Measurements from ENCODE around the gene ATAD2B. TPM values are rescaled to one million over a fixed set of nuclear protein-coding genes. Genes with fewer than 3 reads are reported as not detected.
"Not testable (repeated sequence)": the region's sequence is repeated elsewhere in the genome, so short reads cannot be mapped to it uniquely, and the experiment has no call there.

Gene ATAD2B
- total RNA-seq, 4 donors from 2014 or later = 7.3 to 18.1 (median 7.7) TPM

DNA sequence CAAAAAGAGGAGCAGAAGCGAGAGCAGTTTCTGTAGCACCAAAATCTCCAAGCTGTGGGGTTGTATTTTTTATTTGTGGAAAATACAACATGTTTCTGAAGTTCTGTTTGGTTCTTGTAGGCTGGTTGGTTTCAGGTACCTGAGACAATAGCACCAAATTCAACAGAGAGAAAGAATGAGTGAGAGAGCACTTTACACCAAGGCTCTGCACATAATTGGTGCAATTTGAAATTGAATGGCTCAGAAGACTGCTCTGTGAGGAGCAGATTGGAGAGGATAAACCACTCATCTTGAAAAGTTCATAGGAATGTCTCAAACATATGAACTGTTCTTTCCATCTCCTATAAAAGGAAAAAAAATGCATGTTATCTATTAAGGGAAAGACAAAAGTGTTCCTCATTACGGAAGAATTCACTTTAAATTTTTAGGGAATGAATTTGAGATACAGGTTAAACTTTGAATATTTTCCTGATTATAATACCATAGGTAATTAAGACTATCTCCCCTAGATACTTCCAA is 175.1 kb downstream of the ATAD2B start:
- DNase-seq (no peak), ATAC-seq (no peak)
- intact Hi-C loops (cut with DNase I; ENCODE audit: low total_unique reads) (no loop called here), in situ Hi-C loops (cut with MboI; ENCODE audit: low sequenced_read_pairs in 4 of 4) (loop anchor here in 1 of 4 donors (25.0 kb wide), 1 partner anchor 365 kb away; the partner anchor contains the start of gene KLHL29)
- Histone ChIP-seq H3K4me3 (no peak overlapping the region), H3K4me1 (peaks cover 3 to 7% of the 10 kb centered on the region in 2 donors), H3K36me3 (peaks cover 0 to 8% of the 10 kb centered on the region in 2 donors), H3K27ac (no peak overlapping the region), H3K27me3 (no peaks in the 10 kb centered on the region), H3K9me3 (no peaks in the 10 kb centered on the region)
- TF ChIP-seq, protein P1, sequence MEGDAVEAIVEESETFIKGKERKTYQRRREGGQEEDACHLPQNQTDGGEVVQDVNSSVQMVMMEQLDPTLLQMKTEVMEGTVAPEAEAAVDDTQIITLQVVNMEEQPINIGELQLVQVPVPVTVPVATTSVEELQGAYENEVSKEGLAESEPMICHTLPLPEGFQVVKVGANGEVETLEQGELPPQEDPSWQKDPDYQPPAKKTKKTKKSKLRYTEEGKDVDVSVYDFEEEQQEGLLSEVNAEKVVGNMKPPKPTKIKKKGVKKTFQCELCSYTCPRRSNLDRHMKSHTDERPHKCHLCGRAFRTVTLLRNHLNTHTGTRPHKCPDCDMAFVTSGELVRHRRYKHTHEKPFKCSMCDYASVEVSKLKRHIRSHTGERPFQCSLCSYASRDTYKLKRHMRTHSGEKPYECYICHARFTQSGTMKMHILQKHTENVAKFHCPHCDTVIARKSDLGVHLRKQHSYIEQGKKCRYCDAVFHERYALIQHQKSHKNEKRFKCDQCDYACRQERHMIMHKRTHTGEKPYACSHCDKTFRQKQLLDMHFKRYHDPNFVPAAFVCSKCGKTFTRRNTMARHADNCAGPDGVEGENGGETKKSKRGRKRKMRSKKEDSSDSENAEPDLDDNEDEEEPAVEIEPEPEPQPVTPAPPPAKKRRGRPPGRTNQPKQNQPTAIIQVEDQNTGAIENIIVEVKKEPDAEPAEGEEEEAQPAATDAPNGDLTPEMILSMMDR (IDR thresholded peaks at IDR 0.05 in 4 of 5, conservative IDR thresholded peaks at IDR 0.05 in 1 of 5) = no peak
- no peak for TF ChIP-seq POLR2A (IDR thresholded peaks at IDR 0.05)

DNA sequence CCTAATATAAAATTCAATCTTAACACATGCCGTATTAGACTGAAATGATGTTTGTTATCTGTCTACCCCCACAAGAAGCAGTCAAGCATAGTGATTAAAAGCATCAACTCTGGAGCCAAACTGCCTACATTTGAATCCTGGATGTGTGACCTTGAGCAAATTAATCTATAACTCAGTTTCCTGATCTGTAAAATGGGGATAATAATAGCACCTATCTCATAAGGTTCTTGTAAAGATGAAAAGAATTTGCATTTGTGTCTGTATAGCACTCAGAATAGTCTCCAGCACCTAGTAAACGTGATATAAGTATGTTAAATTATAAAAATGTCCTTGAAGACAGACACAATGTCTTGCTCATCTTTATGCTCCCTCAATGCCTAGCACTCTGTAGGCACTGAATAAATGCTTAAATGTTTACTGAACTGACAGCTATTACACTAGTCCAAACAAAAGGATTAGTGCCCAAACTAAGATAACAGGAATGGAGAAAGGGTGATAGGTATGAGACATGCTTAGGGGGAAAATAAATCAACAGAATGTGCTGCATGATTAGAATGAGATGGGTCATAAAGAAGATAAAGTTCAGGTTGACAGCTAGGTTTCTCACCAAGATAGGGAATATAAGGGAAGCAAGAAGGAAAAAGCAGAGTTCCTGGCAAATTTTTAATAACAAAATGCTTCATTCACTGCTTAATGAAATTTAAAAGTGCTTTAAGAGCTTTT is 180.6 kb downstream of the ATAD2B start:
- H3K27me3 ChIP-seq = no peaks in the 10 kb centered on the region
- no peak for TF ChIP-seq POLR2A (IDR thresholded peaks at IDR 0.05)
- TF ChIP-seq, protein P1 (IDR thresholded peaks at IDR 0.05 in 4 of 5, conservative IDR thresholded peaks at IDR 0.05 in 1 of 5) = no peak
- no peak overlapping the region for H3K4me3 ChIP-seq
- no peak for DNase-seq
- no peaks in the 10 kb centered on the region for H3K9me3 ChIP-seq
- intact Hi-C loops (cut with DNase I; ENCODE audit: low total_unique reads) = loop anchor here (1.0 to 5.0 kb wide), 4 partner anchors 11 to 364 kb away; no protein-coding TSS in a partner anchor
- in situ Hi-C loops (cut with MboI; ENCODE audit: low sequenced_read_pairs in 4 of 4) = loop anchor here in 2 of 4 donors (5.0 to 10.0 kb wide), 3 partner anchors 224 to 322 kb away; no protein-coding TSS in a partner anchor
- H3K27ac ChIP-seq = peak overlapping the region; percentile 88 to 94 (median 90)
- H3K4me1 ChIP-seq = peaks cover 22 to 25% of the 10 kb centered on the region in 2 donors
- H3K36me3 ChIP-seq = no peaks in the 10 kb centered on the region
- ATAC-seq = no peak

GRCh38 chr2:23745726-23746105 is 181.2 kb downstream of the ATAD2B start:
- Histone ChIP-seq H3K4me1 (peaks cover 22 to 25% of the 10 kb centered on the region in 2 donors), H3K27ac (peak overlapping the region; percentile 88 to 94 (median 90)), H3K9me3 (no peaks in the 10 kb centered on the region), H3K27me3 (no peaks in the 10 kb centered on the region), H3K4me3 (peak overlapping the region in 2 of 4 donors; percentile 26 to 41), H3K36me3 (no peaks in the 10 kb centered on the region)
- peak; percentile 97 to 98 for ATAC-seq
- in situ Hi-C loops (cut with MboI; ENCODE audit: low sequenced_read_pairs in 4 of 4) = loop anchor here in 2 of 4 donors (5.0 to 10.0 kb wide), 3 partner anchors 223 to 321 kb away; no protein-coding TSS in a partner anchor
- TF ChIP-seq, protein P1 (IDR thresholded peaks at IDR 0.05 in 4 of 5, conservative IDR thresholded peaks at IDR 0.05 in 1 of 5) = no peak
- no peak for TF ChIP-seq POLR2A (IDR thresholded peaks at IDR 0.05)
- intact Hi-C loops (cut with DNase I; ENCODE audit: low total_unique reads) = loop anchor here (1.0 to 5.0 kb wide), 6 partner anchors 12 to 363 kb away; no protein-coding TSS in a partner anchor
- peak; percentile 84 to 90 for DNase-seq

DNA sequence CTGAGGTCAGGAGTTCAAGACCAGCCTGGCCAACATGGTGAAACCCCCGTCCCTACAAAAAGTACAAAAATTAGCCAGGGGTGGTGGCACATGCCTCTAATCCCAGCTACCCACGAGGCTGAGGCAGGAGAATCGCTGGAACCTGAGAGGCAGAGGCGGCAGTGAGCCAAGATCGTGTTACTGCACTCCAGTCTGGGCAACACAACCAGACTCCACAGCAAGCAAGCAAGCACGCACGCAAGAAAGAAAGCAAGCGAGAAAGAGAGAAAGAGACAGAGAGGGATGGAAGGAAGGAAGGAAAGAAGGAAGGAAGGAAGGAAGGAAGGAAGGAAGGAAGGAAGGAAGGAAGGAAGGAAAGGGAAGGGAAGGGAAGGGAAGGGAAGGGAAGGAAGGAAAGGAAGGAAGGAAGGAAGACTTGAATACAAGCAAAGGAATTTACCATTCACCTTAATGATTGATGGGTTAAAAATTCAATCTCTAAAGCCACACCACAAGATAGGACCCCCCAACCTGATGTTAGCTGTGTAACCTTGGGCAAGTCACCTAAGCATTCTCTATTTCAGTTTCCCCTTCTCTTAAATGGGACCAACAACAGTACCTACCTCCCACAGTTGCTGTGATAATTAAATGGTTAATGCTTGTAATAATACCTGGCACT is 181.7 kb downstream of the ATAD2B start:
- H3K4me1 ChIP-seq = peaks cover 22 to 25% of the 10 kb centered on the region in 2 donors
- no peaks in the 10 kb centered on the region for H3K27me3 ChIP-seq
- no peaks in the 10 kb centered on the region for H3K36me3 ChIP-seq
- peak overlapping the region in 3 of 4 donors; percentile 21 to 41 (median 26) for H3K4me3 ChIP-seq
- in situ Hi-C loops (cut with MboI; ENCODE audit: low sequenced_read_pairs in 4 of 4) (loop anchor here in 2 of 4 donors (5.0 to 10.0 kb wide), 3 partner anchors 223 to 320 kb away; no protein-coding TSS in a partner anchor), intact Hi-C loops (cut with DNase I; ENCODE audit: low total_unique reads) (loop anchor here (2.0 to 5.0 kb wide), 4 partner anchors 148 to 363 kb away; no protein-coding TSS in a partner anchor)
- TF ChIP-seq, protein P1 (IDR thresholded peaks at IDR 0.05 in 4 of 5, conservative IDR thresholded peaks at IDR 0.05 in 1 of 5) = no peak
- TF ChIP-seq POLR2A (IDR thresholded peaks at IDR 0.05) = no peak
- DNase-seq (peak; percentile 86 to 91), ATAC-seq (peak; percentile 55 to 58)
- peak overlapping the region; percentile 88 to 94 (median 90) for H3K27ac ChIP-seq
- no peaks in the 10 kb centered on the region for H3K9me3 ChIP-seq

- ATAC-seq; H3K4me3 ChIP-seq; H3K27me3 ChIP-seq; H3K9me3 ChIP-seq; DNase-seq; H3K27ac ChIP-seq; in situ Hi-C loops (cut with MboI; ENCODE audit: low sequenced_read_pairs in 4 of 4); intact Hi-C loops (cut with DNase I; ENCODE audit: low total_unique reads); H3K4me1 ChIP-seq; H3K36me3 ChIP-seq: not testable (repeated sequence)
Measured at GRCh38 chr2:23736783-23737182, 190.1 kb downstream of the ATAD2B start.

All from gastrocnemius medialis (tissue), 4 donors.